ENCODE data around the gene SV2C.
"Not testable (repeated sequence)": the region's sequence is repeated elsewhere in the genome, so short reads cannot be mapped to it uniquely, and the experiment has no call there.

SV2C gene

GRCh38 chr5:76312783-76313182, 229.6 kb downstream of the SV2C start:
- DNase-seq, result no peak

- DNase-seq, result no peak
Measured at GRCh38 chr5:76314643-76315042, 231.5 kb downstream of the SV2C start.

- no peak for DNase-seq
Measured at GRCh38 chr5:76319673-76320072, 236.5 kb downstream of the SV2C start.

- not testable (repeated sequence) for DNase-seq
Measured at GRCh38 chr5:76323494-76323893, 240.3 kb downstream of the SV2C start.

GRCh38 chr5:76325326-76325725, 242.1 kb downstream of the SV2C start:
- DNase-seq, result no peak

GRCh38 chr5:76325876-76326491, 242.8 kb downstream of the SV2C start:
- no peak for DNase-seq

GRCh38 chr5:76326577-76327302, 243.6 kb downstream of the SV2C start:
- DNase-seq, result no peak

- no peak for DNase-seq
Measured at GRCh38 chr5:76329346-76329745, 246.2 kb downstream of the SV2C start.

- DNase-seq, result no peak
Measured at GRCh38 chr5:76331126-76331525, 247.9 kb downstream of the SV2C start.

- DNase-seq, result no peak
Measured at GRCh38 chr5:76332102-76332501, 248.9 kb downstream of the SV2C start.

GRCh38 chr5:76332611-76333205, 249.5 kb downstream of the SV2C start:
- DNase-seq, result no peak

GRCh38 chr5:76333571-76333970, 250.4 kb downstream of the SV2C start:
- DNase-seq, result no peak

GRCh38 chr5:76334574-76334973, 251.4 kb downstream of the SV2C start:
- no peak for DNase-seq

- not testable (repeated sequence) for DNase-seq
Measured at GRCh38 chr5:76335451-76335850, 252.3 kb downstream of the SV2C start.

GRCh38 chr5:76336253-76336809, 253.1 kb downstream of the SV2C start:
- DNase-seq, result not testable (repeated sequence)

GRCh38 chr5:76337953-76338451, 254.8 kb downstream of the SV2C start:
- DNase-seq, result no peak

- no peak for DNase-seq
Measured at GRCh38 chr5:76339919-76340318, 256.7 kb downstream of the SV2C start.

GRCh38 chr5:76341651-76342334, 258.6 kb downstream of the SV2C start:
- DNase-seq, result no peak

GRCh38 chr5:76342474-76342873, 259.3 kb downstream of the SV2C start:
- no peak for DNase-seq

GRCh38 chr5:76345582-76345981, 262.4 kb downstream of the SV2C start:
- no peak for DNase-seq

- DNase-seq, result no peak
Measured at GRCh38 chr5:76351176-76351575, 268.0 kb downstream of the SV2C start.

- DNase-seq, result no peak
Measured at GRCh38 chr5:76351577-76351976, 268.4 kb downstream of the SV2C start.

- no peak for DNase-seq
Measured at GRCh38 chr5:76356887-76357286, 273.7 kb downstream of the SV2C start.
